ENCODE results near the gene P2RY1.

P2RY1 gene, protein sequence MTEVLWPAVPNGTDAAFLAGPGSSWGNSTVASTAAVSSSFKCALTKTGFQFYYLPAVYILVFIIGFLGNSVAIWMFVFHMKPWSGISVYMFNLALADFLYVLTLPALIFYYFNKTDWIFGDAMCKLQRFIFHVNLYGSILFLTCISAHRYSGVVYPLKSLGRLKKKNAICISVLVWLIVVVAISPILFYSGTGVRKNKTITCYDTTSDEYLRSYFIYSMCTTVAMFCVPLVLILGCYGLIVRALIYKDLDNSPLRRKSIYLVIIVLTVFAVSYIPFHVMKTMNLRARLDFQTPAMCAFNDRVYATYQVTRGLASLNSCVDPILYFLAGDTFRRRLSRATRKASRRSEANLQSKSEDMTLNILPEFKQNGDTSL

DNA sequence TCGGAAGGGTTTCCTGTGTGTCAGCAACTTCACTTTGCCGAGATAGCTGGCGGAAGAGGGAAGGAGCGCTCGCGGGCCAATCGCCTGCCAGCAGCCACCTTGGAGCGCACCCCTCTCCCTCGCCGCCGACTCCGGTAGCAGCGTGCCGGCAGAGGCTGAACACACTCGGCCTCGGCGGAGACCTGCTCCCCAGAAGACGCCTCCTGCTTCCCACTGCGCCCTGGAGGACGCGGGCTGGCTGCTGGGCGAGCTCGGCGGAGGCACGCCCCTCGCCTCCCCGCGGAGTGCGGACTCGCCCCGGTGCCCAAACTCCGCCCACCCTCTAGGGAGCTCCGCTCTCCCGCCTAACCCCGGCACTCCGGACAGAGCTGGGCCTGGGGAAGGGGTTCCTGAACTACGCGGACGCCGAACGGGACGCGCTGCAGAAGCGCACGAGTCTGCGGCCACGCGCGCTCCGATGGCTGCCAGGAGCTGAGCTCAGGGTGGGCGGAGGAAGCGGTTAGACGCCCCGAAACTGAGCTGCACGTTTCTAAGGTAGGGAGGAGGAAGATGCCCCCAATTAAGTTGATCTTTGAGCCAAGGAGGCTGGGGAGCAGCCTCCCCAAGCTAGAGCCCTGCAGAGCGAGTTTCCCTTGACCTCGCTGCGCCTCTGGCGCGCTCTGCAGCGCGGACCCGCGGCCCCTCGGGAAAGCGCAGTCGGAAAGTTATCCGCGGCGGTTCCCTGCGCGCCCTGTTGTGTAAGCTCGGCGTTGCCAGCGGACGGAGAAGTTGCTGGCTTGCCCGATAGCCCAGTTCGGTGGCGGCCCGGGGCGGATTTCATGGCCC, at the start of gene P2RY1:
Gene P2RY1 (plus strand): TSS at position 356 of the 825 bp plus-strand sequence. CDS start 652 bp downstream, outside the sequence.
- DNase-seq (ENCODE audit: low spot score) = peak; percentile 37

GRCh38 chr3:152786977-152787681, 47.8 kb upstream of the P2RY1 start:
- DNase-seq (ENCODE audit: low spot score) = no peak

DNA sequence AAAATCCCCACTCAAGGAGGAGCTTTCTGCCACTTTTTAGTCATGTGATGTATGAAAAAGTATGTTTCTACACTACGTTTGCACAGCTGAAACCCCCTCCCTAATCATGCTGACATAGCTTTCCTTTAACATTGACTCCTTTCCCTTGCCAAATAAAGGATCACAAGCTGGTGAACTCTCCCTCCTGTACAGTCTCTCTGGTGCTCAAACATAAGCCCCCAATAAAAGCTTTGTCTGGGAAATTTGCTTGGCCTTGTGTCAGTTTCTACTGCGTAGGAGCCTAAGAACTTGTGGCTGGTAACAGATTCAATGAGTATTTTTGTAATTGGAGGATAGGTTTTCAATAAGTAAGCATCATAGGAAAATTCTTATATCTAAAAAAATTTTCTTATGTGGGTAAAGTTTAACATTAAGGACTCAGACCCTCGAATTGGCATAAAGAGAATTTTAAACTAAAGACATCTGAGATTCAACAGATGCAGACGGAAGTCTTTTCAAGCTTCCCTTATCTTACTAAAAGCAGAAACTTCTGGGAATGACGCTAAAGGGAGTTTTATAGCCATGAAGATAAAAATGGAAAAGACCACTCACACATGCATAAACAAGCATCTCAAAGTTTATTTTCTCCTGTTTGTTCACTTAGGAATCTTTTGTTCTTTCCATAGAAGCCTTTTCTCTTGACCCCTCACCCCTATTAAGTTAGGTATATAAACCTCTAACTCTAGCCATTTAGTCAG, 44.1 kb upstream of the P2RY1 start:
- DNase-seq (ENCODE audit: low spot score) = no peak

DNA sequence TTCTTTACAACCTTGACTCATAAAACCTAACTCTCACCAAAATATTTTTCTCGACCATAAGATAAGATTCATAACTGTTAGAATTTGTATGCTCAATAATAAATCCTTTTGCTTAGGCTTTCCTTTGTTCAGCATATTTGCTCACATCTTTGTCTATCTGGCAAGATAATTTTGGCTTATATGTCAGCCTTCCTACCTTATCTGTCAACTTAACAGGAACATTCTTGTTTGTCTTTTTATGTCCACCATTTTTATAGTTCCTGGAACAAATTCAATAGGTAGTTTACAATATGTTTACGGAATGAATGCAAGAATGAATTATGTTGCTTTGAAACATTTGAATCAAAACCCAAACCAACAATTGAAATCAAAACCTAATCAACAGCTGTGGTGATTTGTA, 41.0 kb upstream of the P2RY1 start:
- DNase-seq (ENCODE audit: low spot score) = no peak

- no peak for DNase-seq (ENCODE audit: low spot score)
Observed at GRCh38 chr3:152797751-152798432, 37.0 kb upstream of the P2RY1 start.

DNA sequence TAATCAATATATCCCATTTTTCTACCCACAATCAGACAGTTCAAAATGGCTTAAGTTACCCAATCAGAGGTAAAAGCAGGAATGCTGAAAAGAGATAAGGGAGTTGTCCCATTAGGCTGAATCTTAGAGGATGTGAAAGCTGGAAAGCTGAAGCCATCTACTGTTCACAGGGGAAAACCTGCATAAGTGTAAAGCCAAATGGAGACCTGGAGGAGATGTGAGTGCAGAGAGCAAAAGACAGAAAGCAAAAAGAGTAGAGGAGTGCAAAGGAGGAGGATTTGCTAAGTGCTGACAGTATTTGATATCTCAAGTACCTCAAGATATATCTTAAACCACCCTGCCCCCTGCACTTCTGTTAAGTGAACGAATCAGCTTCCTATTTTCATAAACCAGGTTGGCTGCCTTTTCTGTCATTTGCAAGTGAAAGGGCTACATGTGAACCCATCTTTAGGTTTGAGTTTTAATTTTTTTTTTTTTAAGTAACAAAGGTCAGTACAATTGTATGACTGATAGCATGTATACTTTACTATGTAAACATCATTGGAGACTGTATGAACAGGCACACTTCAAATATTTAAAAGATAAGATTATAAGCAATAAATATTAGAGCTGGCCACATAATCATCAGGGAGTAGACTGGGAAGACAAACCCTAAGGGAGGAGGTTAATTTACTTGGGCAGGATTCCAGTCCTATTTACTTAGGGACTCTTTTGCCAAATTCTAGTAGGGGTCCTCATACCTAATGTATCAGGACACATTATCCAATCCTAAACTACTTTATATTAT, 22.8 kb upstream of the P2RY1 start:
- no peak for DNase-seq (ENCODE audit: low spot score)

GRCh38 chr3:152817400-152817799, 17.5 kb upstream of the P2RY1 start:
- no peak for DNase-seq (ENCODE audit: low spot score)

GRCh38 chr3:152818027-152818426, 16.9 kb upstream of the P2RY1 start:
- DNase-seq (ENCODE audit: low spot score) = no peak

DNA sequence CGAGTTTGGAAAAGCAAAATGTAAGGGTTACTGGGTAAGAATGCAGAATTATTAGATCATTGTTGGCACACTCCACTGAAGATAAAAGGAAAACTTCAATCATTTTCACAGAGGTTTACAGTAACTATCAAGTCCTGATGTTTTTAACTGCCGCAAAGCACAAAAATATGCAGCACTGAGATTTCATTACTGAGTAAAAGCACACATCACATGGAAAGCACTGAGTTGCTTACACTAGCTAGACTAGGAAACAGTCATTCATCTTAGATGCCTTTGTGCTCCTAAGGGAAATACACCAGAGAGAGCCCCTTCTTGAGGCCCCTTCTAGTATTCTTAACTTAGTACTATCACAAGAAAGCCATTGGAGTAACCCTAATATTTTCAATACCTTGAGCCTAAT, 11.8 kb upstream of the P2RY1 start:
- DNase-seq (ENCODE audit: low spot score) = no peak

- no peak for DNase-seq (ENCODE audit: low spot score)
Observed at GRCh38 chr3:152823781-152824180, 11.2 kb upstream of the P2RY1 start.

- DNase-seq (ENCODE audit: low spot score) = no peak
Observed at GRCh38 chr3:152825566-152825965, 9.4 kb upstream of the P2RY1 start.

DNA sequence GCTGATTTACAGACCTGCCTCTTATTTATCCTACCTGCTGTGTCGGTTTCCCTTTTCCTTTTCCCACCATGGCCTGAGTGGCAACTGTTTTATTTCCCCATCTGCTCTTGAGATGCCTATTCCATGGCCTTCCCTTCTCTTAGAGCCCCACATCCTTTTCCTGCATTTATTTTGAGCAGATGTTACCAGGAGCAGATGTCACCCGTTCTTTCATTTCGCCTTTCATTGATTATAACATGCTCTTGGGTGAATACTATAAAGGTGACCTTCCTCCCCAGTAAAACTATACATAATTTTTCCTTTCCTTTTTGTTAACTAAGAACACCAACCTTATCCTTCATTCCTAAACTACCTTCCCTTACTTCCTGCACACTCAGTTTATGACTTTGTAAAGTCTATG, 8.5 kb upstream of the P2RY1 start:
- no peak for DNase-seq (ENCODE audit: low spot score)

DNA sequence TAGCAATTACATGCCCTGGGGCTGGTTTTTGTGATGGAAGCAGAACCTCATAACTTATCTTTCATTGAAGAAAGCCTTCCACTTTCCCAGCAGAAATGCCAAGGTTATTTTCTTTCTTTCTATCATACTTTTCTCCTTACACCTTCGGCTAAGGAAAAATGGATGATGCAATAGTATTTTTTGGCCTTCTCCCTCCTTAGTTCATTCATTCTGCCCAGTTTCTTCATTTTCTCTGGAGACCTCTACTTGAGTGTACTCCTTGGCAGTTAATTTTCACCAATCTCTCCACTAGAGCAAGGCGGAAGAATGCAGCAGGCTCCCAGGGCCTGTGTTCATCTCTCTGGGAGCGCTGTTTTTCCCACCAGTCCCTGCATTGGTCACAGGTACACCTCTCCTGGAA, 7.6 kb upstream of the P2RY1 start:
- DNase-seq (ENCODE audit: low spot score) = no peak

GRCh38 chr3:152828075-152828840, 6.7 kb upstream of the P2RY1 start:
- no peak for DNase-seq (ENCODE audit: low spot score)

GRCh38 chr3:152830245-152830644, 4.7 kb upstream of the P2RY1 start:
- DNase-seq (ENCODE audit: low spot score) = no peak

- DNase-seq (ENCODE audit: low spot score) = no peak
Observed at GRCh38 chr3:152832046-152832445, 2.9 kb upstream of the P2RY1 start.

GRCh38 chr3:152833089-152833488, 1.8 kb upstream of the P2RY1 start:
- no peak for DNase-seq (ENCODE audit: low spot score)

DNA sequence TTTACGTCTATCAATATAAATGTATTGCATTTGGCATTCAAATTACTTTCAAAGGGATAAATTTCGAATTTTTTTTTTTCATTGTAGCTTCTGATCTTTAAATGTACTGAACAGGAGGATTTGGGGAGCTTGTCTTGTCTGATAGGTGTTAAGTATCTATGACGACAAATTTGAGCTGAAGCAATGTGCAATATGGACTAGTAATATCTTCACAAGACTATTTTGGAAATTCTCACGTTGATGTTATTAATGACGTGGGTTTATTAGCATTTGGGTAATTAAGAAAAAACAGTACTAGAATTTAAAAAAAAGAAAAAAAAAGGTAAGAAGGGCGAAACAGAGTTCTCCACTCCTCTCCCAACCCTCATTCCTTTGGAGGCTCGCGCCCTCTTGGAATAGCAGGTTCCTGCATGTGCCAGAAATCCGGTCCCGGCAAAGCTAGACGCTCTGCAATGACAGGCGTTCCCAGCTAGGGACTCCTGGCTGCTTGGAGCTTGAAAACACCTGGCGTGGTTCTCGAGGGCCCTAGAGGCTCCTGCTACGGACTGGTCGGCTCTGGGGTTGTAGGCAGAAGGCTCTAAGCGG, 648 bp upstream of the P2RY1 start:
- DNase-seq (ENCODE audit: low spot score) = no peak

DNA sequence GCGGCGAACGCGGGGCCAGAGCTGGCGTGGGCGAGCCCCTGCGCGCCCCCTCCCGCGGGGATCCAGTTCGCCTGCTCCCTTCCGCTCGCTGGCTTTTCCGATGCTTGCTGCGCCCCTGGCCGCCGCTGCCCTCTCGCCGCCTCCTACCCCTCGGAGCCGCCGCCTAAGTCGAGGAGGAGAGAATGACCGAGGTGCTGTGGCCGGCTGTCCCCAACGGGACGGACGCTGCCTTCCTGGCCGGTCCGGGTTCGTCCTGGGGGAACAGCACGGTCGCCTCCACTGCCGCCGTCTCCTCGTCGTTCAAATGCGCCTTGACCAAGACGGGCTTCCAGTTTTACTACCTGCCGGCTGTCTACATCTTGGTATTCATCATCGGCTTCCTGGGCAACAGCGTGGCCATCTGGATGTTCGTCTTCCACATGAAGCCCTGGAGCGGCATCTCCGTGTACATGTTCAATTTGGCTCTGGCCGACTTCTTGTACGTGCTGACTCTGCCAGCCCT, 721 bp downstream of the P2RY1 start:
- no peak for DNase-seq (ENCODE audit: low spot score)
